Endodermal cell (in vitro differentiated cells): ENCODE measurements around the gene TRDN. TPM values are rescaled to one million over a fixed set of nuclear protein-coding genes. Genes with fewer than 3 reads are reported as not detected.

Experiments used
- DNase-seq: peaks from one replicate; pipeline ENCODE4 v3.0.0-alpha.2; 2017
- H3K27ac ChIP-seq: 2 replicates; pipeline ENCODE4 v1.5.1; 2013; ENCODE audit warnings: mild to moderate bottlenecking, low read depth, low read length, moderate library complexity
- H3K27me3 ChIP-seq: 2 replicates; pipeline ENCODE4 v1.6.1; 2013; ENCODE audit warnings: mild to moderate bottlenecking, low read length, moderate library complexity; ENCODE audit not compliant: insufficient read depth, control insufficient read depth, poor library complexity, severe bottlenecking
- H3K36me3 ChIP-seq: 2 replicates; pipeline ENCODE4 v1.7.0; 2013; ENCODE audit warnings: mild to moderate bottlenecking, low read length, moderate library complexity; ENCODE audit not compliant: control insufficient read depth, insufficient read depth
- H3K4me1 ChIP-seq: one replicate; pipeline ENCODE4 v1.7.0; 2013; ENCODE audit warnings: low read length; ENCODE audit not compliant: control insufficient read depth, insufficient read depth
- H3K4me3 ChIP-seq: 2 replicates; pipeline ENCODE4 v1.5.1; 2013; ENCODE audit warnings: mild to moderate bottlenecking, low read length, moderate library complexity
- H3K9ac ChIP-seq: 2 replicates; pipeline ENCODE4 v1.6.1; 2013; ENCODE audit warnings: mild to moderate bottlenecking, low read length, moderate library complexity; ENCODE audit not compliant: poor library complexity, severe bottlenecking; ENCODE audit errors: extremely low read depth
- H3K9me3 ChIP-seq: 2 replicates; pipeline ENCODE4 v1.6.1; 2013; ENCODE audit warnings: mild to moderate bottlenecking, low read length, moderate library complexity; ENCODE audit not compliant: control insufficient read depth
- H3K27ac Mint-ChIP-seq: 2 replicates; pipeline ENCODE4 v1.8.0; 2020; ENCODE audit warnings: mixed read lengths
- H3K27me3 Mint-ChIP-seq: 2 replicates; pipeline ENCODE4 v1.8.0; 2021; ENCODE audit warnings: mild to moderate bottlenecking, mixed read lengths; ENCODE audit not compliant: insufficient read depth
- H3K36me3 Mint-ChIP-seq: 2 replicates; pipeline ENCODE4 v1.8.0; 2020; ENCODE audit warnings: low read depth, mixed read lengths
- H3K4me1 Mint-ChIP-seq: 2 replicates; pipeline ENCODE4 v1.8.0; 2020; ENCODE audit warnings: mixed read lengths
- H3K4me3 Mint-ChIP-seq: 2 replicates; pipeline ENCODE4 v1.8.0; 2020; ENCODE audit warnings: mild to moderate bottlenecking, moderate library complexity, mixed read lengths
- H3K9me3 Mint-ChIP-seq: 2 replicates; pipeline ENCODE4 v1.8.0; 2020; ENCODE audit warnings: mild to moderate bottlenecking, mixed read lengths
- CTCF ChIP-seq: fragments of 200-600 bp; sonication (generic); conservative IDR thresholded peaks from 2 replicates; pipeline ENCODE4 v1.5.0; 2021; ENCODE audit warnings: antibody characterized with exemption, mild to moderate bottlenecking
- WGBS, 2 experiments: methylation state at CpG; one replicate each; pipeline versions ENCODE4 v1.1.5 to v1.1.7; 2013; ENCODE audit warnings: missing lambda C conversion rate in 2 of 2, mixed read lengths in 1 of 2; ENCODE audit not compliant: insufficient coverage in 1 of 2, insufficient read length in 1 of 2; 5-methylcytosine and 5-hydroxymethylcytosine counted together
- total RNA-seq, 2 donors: library from RNA; stranded (reverse); fragmentation: NEBNext Ultra II Directional in 1 of 2; extraction: Animal tissue kit (Norgen Biotek cat#: 25700) in 1 of 2; gene quantifications; 2 replicates in 1 of 2; 3 replicates in 1 of 2; pipeline ENCODE4 v1.2.1, GENCODE V29; 2021

The TRDN gene
- total RNA-seq, 2 donors from 2014 or later, result 74.4 to 136 TPM

GRCh38 chr6:123360359-123360758 lies 276.4 kb downstream of the TRDN start:
- Mint-ChIP-seq H3K9me3 (peaks cover 2% of the 10 kb centered on the region), H3K4me3 (no peak overlapping the region), H3K27me3 (no peaks in the 10 kb centered on the region), H3K27ac (no peak overlapping the region), H3K36me3 (no peaks in the 10 kb centered on the region), H3K4me1 (no peaks in the 10 kb centered on the region)
- no peak overlapping the region for H3K9ac ChIP-seq
- WGBS, 2 experiments, result 88 to 95% methylated on average over 2 of the region's 2 CpGs
- H3K27ac ChIP-seq, result no peak overlapping the region
- H3K27me3 ChIP-seq, result no peaks in the 10 kb centered on the region
- H3K36me3 ChIP-seq, result no peaks in the 10 kb centered on the region
- no peak for DNase-seq
- no peaks in the 10 kb centered on the region for H3K9me3 ChIP-seq
- H3K4me3 ChIP-seq, result no peak overlapping the region
- no peak for TF ChIP-seq CTCF
- no peaks in the 10 kb centered on the region for H3K4me1 ChIP-seq

GRCh38 chr6:123352705-123353104 lies 284.0 kb downstream of the TRDN start:
- H3K27me3 Mint-ChIP-seq, result no peaks in the 10 kb centered on the region
- no peak overlapping the region for H3K4me3 Mint-ChIP-seq

GRCh38 chr6:123352279-123352678 lies 284.5 kb downstream of the TRDN start:
- 80 to 91% methylated on average over 3 of the region's 3 CpGs for WGBS, 2 experiments
- H3K4me3 ChIP-seq, result no peak overlapping the region
- no peaks in the 10 kb centered on the region for H3K9me3 Mint-ChIP-seq
- TF ChIP-seq CTCF, result no peak
- no peak overlapping the region for H3K27ac Mint-ChIP-seq
- H3K4me1 ChIP-seq, result no peaks in the 10 kb centered on the region
- no peak for DNase-seq
- no peaks in the 10 kb centered on the region for H3K27me3 ChIP-seq
- no peaks in the 10 kb centered on the region for H3K9me3 ChIP-seq
- H3K9ac ChIP-seq, result no peak overlapping the region
- H3K27me3 Mint-ChIP-seq, result no peaks in the 10 kb centered on the region
- H3K4me1 Mint-ChIP-seq, result peaks cover 5% of the 10 kb centered on the region
- H3K27ac ChIP-seq, result no peak overlapping the region
- H3K36me3 ChIP-seq, result no peaks in the 10 kb centered on the region
- no peak overlapping the region for H3K4me3 Mint-ChIP-seq
- H3K36me3 Mint-ChIP-seq, result no peaks in the 10 kb centered on the region

More at GRCh38 chr6:123352705-123353104, 284.0 kb downstream of the TRDN start:
- Histone ChIP-seq H3K4me3 (no peak overlapping the region), H3K4me1 (no peaks in the 10 kb centered on the region), H3K27ac (no peak overlapping the region), H3K27me3 (no peaks in the 10 kb centered on the region), H3K36me3 (no peaks in the 10 kb centered on the region), H3K9me3 (no peaks in the 10 kb centered on the region), H3K9ac (no peak overlapping the region)
- TF ChIP-seq CTCF, result no peak
- no peak overlapping the region for H3K27ac Mint-ChIP-seq
- H3K36me3 Mint-ChIP-seq, result no peaks in the 10 kb centered on the region
- no peak for DNase-seq
- H3K4me1 Mint-ChIP-seq, result peaks cover 5% of the 10 kb centered on the region
- 91% methylated on average over 3 of the region's 3 CpGs; no CpG with 5 or more reads in 1 of the 2 experiments for WGBS, 2 experiments
- no peaks in the 10 kb centered on the region for H3K9me3 Mint-ChIP-seq
